ENCODE measurements around the gene CTNND2. TPM values are rescaled to one million over a fixed set of nuclear protein-coding genes. Genes with fewer than 3 reads are reported as not detected.
A peak's percentile ranks its signal among the peaks of the same experiment; 100 is the strongest.

The CTNND2 gene
- polyA plus RNA-seq, 3 donors, result 1.9 to 2.9 (median 2.9) TPM

DNA sequence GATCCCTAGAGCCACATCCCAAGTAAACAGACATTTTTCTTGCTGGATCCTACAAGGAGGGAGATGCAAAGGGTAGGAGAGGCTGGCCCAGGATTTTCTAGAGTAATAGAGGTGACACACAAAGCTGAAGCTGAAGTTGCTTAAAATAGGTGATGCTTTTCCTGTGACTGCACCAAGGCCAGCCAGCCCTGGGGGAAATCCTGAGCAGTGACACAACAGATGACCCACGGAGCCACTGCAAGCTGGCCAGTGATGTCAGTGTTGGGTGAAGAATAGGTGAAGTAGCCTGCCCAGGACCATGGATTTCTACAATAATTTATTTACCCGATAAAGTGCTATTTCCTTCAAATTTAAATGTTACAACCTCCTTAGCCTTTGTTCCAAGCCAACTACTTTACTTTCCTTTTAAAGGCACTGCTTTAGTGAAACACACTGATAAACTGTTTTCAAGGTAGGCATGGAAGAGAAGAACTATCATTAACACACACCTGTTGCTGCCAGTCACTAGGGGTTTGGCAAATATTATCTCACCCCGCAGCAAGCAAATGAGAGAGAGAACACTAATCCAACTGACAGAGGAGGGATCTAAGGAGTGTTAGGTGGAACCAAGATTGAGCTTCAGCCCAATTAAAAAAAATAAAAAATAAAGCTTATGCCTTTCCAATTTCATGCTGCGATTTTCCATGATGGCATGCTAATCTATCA is 123.5 kb downstream of the CTNND2 start:
- DNase-seq, result no peak

DNA sequence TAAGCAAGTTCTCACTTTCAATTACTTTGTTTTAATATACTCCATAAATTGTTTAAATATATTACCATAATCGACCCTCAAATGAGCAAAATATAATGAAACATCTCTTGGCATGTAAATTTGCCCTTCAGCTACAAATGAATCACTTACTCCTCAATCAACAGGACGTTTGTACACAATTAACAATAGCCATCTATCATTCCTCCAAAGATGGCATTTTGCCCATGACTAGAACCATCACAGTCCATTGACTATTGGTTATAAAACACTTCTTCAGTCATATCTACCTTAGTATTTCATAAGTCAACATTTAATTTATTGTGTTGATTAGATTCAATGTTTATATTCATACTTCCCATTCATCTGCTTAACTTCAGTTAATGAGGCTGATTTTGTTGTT is 127.2 kb downstream of the CTNND2 start:
- DNase-seq, result no peak

DNA sequence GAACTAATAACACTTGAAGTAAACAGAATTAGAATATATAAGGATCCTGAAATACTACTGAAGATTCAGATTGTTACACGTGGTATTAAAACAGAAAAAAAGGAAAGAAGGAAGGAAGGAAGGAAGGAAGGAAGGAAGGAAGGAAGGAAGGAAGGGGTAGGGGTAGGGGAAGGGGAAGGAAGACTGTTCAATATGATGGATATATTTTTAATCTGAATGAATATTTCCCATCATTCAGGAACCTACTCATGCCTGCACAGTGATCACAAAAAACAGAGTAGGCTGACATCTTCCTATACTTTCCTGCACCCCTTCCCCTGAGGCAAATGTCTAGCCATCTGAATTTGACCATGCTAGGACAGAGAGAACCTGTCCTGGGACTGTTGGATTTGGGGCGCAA is 133.9 kb downstream of the CTNND2 start:
- DNase-seq, result no peak

DNA sequence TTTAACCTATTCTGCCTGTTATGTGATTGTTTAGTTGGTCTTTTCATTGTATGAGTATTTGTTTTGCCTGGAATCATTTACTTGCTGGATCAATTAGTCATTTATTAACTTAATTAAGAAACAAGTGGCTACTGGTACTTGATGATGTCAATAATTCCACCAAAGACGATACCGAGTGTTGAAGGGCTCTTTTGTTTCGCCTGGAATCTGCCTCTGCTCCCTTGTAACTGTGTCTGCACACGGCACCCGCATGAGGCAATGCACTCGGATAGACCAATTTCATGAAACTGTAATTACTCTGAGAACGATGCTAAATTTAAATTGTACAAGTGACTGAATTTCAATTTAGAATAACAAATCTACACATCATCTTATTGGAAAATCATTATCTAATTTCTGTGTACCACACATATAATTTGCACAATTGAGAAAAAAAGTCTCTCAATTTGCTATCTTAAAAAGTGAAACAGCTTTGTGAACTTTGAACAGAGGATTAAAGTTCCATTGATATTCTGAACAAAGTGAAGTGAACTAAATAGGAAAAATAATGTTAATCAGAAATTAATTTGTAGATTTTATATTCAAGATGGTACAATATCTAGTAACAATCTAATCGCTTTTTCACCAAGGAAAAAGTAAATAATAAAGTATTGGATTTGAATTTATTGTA is 143.2 kb downstream of the CTNND2 start:
- no peak for DNase-seq

DNA sequence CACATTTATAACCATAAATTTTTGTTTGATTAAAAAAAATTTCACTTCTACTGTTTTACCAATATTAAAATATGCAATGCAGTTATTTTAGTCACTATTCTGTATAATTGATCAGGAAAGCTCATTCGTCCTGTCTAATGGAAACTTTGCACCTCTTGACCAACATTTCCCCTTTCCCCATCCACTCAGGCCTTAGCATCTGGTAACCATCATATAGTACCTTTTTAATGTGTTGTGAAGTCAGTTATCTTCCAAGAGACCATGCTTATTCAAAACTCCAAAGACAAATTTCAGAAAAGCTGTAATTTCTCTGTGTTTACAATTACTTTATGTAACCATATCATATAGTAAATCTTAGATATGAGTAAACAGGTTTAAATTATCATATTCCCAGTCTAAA is 145.9 kb downstream of the CTNND2 start:
- no peak for DNase-seq

DNA sequence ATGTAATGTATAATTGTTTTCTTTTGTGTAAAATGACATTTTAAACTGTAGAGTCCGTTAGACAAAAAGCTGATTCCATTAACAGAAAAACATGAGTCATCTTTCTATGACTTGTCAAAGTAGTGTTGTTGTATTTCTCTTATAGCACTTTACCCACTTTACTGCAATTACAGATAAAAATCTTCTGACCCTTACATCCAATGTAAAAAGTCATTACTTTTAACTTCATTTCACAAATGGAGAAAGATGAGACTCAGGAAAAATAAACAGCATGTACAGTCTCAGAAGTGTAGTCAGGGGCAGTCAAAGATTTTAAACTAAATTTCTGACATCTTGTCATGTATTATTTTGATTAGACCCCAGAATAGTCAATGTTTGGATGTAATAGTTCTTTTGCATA is 146.6 kb downstream of the CTNND2 start:
- DNase-seq, result no peak

DNA sequence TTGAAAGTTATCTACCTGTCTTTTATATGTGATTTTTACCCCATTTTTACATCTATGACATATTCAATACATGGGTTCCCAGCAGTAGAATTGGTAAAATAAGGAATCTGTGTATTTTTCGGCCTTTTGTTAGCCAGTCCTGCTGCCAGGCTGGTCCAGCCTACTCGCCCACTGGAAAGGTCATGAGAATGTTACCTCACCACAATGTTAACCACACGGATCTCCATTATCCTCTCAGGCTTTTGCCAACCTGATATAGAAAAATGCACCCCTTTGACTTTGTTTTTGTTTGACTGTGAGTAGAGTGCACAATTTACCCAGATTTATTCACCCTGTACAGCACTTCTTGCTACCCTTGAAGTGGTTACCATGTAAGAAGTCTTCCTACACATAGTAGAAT is 167.2 kb downstream of the CTNND2 start:
- DNase-seq, result no peak

DNA sequence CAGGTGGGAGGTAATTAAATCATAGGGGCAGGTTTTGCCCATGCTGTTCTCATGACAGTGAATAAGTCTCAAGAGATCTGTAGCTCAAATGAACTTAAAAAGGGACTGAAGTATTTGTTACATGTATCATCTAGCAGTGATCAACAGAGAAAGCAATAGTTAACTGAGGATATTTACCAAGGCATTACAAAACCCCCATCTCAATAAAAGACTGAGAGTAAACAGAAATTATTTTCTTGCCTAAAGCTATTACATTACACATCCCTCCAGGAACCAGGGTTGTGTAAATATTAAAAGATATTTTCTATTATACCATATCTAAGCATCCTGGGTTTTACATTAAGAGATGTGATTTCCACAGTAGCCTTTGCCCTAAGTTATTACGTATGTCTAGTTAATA is 169.9 kb downstream of the CTNND2 start:
- no peak for DNase-seq

DNA sequence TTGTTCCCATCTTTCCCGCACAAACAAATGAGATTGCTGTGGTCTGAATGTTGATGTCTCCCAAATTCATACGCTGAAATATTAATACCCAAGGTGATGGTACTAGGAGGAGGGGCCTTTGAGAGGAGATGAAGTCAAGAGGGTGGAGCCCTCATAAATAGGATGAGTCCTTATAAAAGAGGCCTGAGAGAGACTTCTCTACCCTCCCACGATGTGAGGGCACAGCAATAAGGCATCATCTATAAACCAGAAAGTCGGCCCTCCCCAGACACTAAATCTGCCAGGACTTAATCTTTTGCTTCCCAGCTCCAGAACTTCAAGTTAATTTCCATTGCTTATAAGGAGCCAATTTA is 170.4 kb downstream of the CTNND2 start:
- no peak for DNase-seq

DNA sequence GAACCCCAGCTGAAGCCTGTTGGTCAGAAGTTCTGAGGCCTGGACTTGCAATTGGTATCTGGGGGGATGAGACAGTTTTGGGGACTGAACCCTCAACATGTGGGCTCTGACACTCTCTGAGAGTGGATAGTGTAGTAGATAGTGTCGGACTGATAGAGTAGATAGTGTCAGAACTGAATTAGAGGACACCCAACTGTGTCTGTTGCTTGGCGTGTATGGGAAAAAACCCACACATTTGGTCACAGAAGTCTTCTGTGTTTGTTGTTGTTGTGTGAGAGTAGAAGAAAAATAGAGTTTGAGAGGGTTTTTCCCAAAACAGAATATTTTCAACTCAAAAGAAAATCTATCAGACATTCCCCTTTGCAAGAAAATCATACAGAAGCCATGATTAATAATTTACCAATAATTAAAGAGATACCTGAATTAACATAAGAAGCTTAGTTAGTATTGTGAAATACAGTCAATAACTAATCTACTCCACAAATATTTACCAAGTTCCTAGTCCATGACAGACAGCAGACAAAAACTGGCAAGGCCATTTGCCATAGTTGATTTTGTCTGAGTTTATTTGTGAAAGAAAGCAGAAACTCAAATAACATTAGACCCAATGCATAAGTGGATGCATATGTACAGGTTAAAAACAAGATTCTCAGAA is 170.9 kb downstream of the CTNND2 start:
- no peak for DNase-seq

DNA sequence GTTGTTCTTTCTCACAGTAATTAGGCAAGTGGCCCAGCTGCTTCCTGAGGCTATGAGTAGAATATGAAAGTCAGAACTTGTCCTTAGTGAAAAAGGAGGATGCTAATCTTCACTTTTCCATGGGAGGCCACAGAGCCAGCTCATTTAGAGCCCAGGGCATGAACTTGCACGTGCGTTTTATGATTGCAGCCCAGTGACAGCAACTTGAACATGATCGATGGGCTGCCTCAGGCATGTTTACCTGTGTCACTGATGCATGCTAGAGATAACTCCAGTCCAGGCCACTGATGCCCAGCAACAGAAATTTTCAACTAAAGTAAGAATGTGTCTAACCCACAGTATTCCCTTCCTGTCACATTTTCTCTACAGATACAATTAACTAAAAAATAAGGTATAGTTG is 179.3 kb downstream of the CTNND2 start:
- peak; percentile 33 for DNase-seq

DNA sequence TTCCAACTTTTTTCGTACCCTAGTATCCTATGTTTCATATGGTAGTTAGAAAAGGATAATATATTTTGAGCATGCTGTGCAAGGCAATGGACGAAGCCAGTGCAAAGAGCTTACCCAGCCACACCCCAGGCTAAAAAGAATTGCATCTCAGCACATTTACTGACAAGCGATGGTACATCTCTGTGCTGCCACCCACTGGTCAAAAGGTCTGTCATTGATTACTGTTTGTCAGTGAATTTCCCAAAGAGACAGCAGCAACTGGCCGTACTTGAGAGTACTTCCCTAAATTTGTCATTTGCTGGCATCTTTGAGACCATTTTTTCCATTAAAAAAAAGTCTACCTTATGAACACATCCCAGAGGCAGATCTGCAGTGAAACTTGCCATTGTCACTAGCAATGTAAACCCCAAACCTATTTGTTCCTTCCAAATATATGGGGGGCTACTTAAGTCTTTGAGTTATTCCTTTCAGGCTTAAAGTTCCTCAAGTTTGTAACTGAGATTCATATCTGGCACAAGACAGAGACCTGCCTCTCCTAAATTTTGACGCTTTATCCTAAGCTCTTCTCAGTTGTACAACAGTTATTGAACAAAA is 184.3 kb downstream of the CTNND2 start:
- DNase-seq, result peak; percentile 36

DNA sequence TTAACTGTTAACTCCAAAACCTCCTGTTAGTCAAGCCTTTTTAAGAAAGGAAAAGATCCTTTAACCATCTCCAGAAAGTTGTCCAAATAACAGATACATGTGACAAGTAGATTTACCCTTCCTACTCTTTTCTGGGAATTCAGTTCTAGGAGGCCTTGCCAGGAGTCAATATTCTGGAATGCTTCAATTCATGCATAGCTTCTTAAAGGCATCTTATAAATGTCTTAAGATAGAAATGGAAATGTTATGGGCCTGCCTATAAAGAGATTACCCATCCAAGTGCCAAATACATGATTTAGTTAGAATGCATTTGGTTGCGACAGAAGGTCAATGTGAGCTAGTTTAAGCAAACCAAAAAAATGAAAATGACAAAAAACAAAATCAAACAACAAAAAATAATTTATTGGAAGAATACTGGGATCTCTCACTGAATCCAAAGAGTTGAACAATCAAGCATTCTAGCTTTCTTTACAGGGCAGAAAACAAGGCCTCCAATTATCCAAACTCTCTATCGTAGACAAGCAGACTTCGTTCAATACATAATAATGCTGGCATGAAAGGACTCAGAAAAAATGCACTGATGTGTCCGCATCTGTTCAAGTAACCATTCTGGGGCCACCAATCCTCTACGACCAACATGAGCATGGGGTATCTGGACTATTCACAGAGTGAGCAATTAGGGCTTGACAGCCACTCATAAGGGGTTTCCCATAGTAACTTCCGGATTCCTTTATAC is 188.6 kb downstream of the CTNND2 start:
- DNase-seq, result no peak

DNA sequence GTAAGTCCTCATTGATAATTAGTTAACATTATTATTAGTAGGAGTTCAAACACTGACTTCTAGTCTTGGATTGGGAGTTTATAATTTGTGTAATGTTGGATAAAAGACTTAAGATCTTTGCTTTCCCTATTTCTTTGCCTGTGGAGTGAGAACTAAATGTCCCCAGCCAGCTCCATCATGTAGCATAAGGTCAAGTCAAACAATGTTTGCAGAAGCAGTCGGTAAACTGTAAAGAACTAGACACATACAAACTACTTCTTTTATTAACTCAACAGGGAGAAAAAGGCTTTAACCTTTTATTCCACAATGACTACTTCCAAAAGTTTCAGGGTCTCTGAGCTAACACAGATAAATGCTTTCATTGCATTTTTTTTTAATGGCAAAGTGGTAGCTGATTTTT is 192.3 kb downstream of the CTNND2 start:
- no peak for DNase-seq

DNA sequence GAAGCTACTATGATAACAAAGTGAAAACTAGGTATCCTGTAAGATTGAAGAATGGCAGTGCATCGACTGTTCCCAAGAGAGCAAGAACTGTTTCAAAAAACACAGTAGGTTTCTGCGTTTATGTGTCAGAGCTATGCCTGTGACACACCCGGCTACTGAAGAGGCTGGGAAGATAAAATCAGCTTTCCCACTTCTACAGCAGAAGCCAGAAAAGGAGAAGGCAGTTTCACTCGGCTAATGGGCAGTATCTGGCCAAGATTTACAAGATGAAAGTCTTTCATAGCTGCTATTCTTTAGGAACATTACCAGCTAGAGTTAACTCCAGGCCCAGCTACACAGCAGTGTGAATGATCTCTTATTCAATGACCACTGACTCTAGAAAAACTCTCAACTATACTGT is 195.2 kb downstream of the CTNND2 start:
- no peak for DNase-seq

DNA sequence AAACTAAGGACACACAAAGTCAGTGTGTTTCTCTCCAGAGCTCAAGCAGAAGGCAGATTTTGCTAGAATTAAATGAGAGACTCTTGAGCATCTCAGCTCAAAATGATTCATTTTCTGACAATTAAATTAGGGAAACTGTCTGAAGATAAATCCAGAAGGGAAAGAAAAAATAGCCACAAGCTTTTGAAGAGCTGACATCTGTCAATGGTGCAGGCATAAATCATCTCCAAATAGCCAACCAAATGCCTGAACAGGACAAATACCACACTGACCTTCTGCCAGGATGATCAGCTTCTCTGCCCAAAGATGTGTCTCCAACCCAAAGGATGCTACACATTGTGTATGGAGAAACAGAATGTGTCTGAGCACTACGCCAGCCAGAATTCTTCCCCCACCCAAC is 199.3 kb downstream of the CTNND2 start:
- DNase-seq, result no peak

DNA sequence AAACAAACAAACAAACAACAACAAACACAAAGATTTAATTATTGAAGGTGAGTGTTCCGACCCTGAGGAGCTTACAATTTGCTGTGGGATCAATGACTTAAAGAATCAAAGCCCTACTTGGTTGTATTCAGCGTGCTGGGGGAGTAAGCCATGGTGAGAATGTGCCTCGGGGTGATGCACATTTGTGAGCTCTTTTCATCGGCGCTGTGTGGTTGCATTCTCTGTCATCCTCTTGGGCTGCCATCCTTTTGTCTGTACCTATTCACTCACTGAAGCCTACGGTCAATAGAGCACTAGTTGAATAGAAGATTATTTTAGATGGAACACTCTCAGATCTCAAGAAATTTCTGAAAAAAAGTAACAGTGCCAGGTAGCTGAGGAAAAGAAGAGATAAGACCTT is 203.9 kb downstream of the CTNND2 start:
- no peak for DNase-seq

DNA sequence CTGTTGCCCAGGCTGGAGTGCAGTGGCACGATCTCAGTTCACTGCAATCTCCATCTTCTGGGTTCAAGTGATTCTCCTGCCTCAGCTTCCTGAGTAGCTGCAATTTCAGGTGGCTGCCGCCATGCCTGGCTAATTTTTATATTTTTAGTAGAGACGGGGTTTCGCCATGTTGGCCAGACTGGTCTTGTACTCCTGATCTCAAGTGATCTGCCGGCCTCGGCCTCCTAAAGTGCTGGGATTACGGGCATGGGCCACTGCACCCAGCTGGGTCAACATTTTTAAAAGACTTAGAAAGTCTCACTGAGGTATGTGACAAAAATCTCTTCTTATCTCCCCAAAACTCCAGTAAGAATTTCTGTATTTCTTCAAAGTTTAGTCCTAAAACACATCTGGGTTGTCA is 211.6 kb downstream of the CTNND2 start:
- no peak for DNase-seq

DNA sequence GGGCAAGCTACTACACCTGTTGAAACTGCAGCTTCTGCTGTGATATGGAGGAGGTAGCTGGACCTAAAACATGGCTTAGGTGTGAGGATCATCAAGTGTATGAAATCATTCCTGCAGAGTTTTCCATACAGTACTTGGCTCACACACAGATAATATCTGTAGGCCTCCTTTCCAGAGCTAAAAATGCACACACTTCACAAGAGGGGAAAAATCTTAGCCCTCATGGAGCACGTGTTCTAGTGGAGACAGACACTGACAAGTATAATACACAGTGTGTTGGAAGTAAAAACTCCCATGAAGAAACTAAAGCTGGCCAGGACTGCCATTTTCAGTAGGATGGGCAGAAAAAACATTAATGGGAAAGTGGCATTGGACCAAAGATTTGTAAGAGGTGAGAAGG is 216.7 kb downstream of the CTNND2 start:
- DNase-seq, result no peak

DNA sequence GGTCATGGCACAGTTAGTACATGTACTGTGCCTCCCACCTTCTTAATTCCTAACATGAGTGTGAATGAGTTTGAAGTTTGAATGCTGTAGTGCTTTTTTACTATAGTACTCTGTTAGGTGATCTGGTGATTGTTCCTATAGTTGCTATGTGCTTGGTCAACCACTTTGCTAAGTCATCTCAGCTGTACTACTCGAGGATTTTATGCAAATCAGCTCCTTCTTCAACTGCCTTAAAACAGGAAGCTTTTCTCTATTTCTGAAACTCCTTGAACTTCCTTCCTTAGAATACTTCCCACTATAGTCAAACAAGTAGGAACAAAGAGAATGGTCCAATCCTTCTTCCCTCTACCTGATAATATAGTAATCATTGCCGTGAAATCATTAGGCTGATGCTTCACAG is 219.6 kb downstream of the CTNND2 start:
- DNase-seq, result no peak

DNA sequence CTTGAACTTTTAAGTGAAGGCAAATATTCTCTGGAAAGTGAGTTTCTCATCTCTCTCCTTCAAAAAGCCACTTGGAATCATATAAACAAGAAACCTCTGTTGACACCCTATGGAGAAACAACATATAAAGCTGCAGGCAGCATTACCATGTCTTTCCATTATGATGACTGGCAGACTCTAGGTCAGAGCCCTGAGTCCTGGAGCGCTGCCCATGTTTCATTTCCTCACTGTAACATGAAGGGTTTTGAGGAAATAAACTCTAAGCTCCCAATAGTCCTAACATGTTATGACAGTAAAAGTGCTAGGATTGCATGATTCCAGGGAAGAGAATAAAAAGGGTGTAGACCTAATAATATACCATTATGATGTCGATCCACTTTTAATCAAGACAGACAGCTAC is 220.6 kb downstream of the CTNND2 start:
- DNase-seq, result no peak

DNA sequence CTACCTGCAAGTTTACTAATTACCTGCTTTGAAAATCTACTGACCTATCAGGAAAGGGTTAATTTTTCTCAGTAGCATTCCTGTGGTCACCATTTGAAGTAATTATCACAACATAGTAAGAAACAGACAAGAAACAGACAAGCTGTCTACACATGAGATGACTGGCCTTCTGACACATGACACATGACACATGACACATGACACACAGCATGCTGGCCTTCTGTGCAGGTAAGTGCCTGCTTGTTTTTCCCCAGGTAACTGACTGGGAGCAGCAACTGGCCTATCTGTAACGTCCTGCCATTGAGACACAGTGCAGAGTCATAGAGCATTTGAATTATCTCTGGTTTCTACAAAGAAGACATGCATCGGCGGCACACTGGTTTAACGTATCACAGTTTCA is 222.4 kb downstream of the CTNND2 start:
- no peak for DNase-seq

DNA sequence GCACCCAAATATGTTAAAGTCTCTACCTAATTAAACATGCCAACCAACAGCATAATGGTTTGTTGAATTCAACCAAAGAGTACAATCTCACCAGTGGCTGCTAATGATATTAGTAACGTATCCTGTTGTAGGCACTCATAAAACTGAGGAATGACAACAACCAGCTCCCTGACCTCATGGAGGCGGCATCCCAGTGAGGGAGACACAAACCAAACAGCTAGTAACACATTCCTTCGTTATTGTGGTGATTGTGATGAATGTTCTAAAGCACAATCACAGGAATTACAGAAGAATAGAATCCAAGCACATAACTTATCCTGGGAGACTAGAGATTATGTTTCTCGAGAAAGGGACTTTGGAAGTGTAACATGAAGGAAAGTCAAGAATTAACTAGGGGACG is 224.6 kb downstream of the CTNND2 start:
- no peak for DNase-seq

Data from renal pelvis (tissue), 4 donors.